Type B pancreatic cell (in vitro differentiated cells): ENCODE measurements around the gene GPAM. TPM values are rescaled to one million over a fixed set of nuclear protein-coding genes. Genes with fewer than 3 reads are reported as not detected.

Experiments used
- DNase-seq: peaks from one replicate; pipeline ENCODE4 v3.0.0; 2021; ENCODE audit warnings: mixed read lengths; ENCODE audit not compliant: unreplicated experiment; ENCODE audit errors: extremely low spot score
- H3K27ac Mint-ChIP-seq: 2 replicates; pipeline ENCODE4 v1.8.0; 2021; ENCODE audit warnings: mild to moderate bottlenecking, mixed read lengths
- H3K27me3 Mint-ChIP-seq: 2 replicates; pipeline ENCODE4 v1.8.0; 2021; ENCODE audit warnings: mixed read lengths
- H3K36me3 Mint-ChIP-seq: 2 replicates; pipeline ENCODE4 v1.8.0; 2021; ENCODE audit warnings: mixed read lengths
- H3K4me1 Mint-ChIP-seq: one replicate; pipeline ENCODE4 v1.8.0; 2021; ENCODE audit warnings: mixed read lengths; ENCODE audit not compliant: unreplicated experiment
- H3K4me3 Mint-ChIP-seq: 2 replicates; pipeline ENCODE4 v1.8.0; 2021; ENCODE audit warnings: mild to moderate bottlenecking, mixed read lengths
- H3K9me3 Mint-ChIP-seq: 2 replicates; pipeline ENCODE4 v1.8.0; 2021; ENCODE audit warnings: mixed read lengths
- CTCF ChIP-seq: fragments of 200-600 bp; sonication (generic); conservative IDR thresholded peaks from 2 replicates; pipeline ENCODE4 v1.5.0; 2021; ENCODE audit warnings: antibody characterized with exemption, mild to moderate bottlenecking
- total RNA-seq: library from RNA; stranded (reverse); gene quantifications from 2 replicates; pipeline ENCODE4 v1.2.1, GENCODE V29; 2021; ENCODE audit warnings: low replicate concordance

GPAM gene
- total RNA-seq, 1 donor from 2014 or later = 24.1 TPM

DNA sequence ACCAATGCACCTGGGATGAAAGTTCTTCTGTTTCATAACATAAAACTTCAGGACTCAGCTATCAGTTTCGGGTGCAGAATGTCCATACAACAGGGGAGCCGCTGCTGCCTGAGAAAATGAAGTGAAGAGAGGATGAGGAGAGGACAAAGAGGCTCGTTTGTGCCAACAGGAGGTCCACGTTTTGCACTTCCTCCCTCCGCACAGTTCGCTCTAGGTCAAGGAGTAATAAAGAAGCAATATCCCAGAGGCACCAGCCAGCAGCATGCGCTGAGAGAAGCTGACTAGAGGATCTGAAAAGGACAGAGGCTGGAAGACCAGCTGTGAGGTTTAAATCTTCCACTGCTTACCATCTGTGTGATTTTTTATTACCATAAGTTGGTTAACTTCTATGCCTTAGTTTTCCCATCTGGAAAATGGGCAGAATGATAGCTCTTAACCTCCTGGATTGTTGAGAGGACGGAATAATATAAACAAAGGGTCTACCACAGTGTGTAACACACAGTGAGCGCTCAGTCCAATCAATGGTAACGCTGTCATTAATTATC, 709 bp downstream of the GPAM start:
- Mint-ChIP-seq H3K27me3 (no peaks in the 10 kb centered on the region), H3K4me3 (peak overlapping the region; percentile 92), H3K36me3 (peaks cover 3% of the 10 kb centered on the region), H3K9me3 (no peaks in the 10 kb centered on the region), H3K4me1 (peaks cover 13% of the 10 kb centered on the region), H3K27ac (peak overlapping the region; percentile 98)
- TF ChIP-seq CTCF = no peak
- DNase-seq = no peak

DNA sequence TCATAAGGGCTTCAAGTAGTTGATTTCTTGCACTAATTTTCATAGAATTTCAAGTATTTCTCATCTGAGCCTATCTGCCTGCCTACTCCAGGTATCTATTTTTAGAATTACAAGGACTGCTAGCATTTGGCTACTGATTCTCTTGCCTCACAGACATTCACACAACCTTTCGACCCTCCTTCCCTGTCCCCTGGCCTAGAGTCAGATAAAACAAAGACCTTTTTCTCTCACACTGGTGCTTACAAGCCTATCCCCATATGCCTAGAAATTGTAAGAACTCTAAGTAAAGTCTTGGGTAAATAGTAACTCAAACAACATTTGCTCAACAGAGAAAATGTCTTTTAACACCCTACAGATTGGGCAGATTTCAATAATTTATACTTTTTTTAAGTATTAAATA, 6.3 kb downstream of the GPAM start:
- Mint-ChIP-seq H3K4me1 (no peaks in the 10 kb centered on the region), H3K27ac (no peak overlapping the region), H3K36me3 (peaks cover 8% of the 10 kb centered on the region), H3K4me3 (no peak overlapping the region), H3K9me3 (no peaks in the 10 kb centered on the region), H3K27me3 (no peaks in the 10 kb centered on the region)
- DNase-seq = no peak
- no peak for TF ChIP-seq CTCF

DNA sequence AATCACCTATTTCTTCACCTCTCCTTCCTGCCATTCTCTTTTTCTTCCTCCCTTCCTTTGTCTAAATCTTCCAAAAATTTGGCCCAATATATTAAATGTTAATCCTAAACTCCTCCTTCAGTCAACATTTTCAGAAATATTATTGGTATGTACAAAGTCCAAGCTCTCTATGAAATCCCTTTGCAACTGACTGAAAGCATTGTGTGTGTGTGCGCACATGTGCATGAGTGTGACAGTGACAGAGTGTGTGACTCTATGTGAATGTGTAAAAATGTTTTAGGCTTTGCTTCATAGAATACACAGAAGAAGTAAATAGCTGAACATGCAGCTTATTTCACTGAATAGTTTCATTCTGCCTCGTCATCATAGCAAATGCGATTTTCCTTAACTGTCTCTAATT, 7.0 kb downstream of the GPAM start:
- TF ChIP-seq CTCF = no peak
- H3K9me3 Mint-ChIP-seq = no peaks in the 10 kb centered on the region
- H3K4me1 Mint-ChIP-seq = no peaks in the 10 kb centered on the region
- H3K27ac Mint-ChIP-seq = no peak overlapping the region
- H3K4me3 Mint-ChIP-seq = no peak overlapping the region
- peaks cover 8% of the 10 kb centered on the region for H3K36me3 Mint-ChIP-seq
- DNase-seq = no peak
- no peaks in the 10 kb centered on the region for H3K27me3 Mint-ChIP-seq

DNA sequence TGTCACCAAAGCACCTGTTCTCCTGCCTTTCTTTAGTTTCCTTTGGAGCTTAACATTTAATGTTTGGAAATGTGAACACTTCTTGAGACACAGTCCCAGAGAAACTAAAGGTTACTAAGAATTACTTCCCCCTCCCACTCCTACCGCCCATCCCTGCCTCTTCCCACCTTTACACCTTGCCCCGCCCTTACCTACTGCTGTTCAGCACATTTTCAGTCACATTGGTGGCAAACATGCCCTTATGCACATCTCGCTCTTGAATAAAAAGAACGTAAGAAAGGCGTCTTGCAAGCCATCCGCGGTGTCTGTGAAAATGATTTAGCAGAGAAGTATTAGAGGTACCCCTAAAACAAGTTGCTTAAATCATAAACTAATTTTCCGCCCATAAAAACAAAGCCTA, 8.2 kb downstream of the GPAM start:
- Mint-ChIP-seq H3K36me3 (peaks cover 8% of the 10 kb centered on the region), H3K4me3 (no peak overlapping the region), H3K4me1 (no peaks in the 10 kb centered on the region), H3K27me3 (no peaks in the 10 kb centered on the region), H3K27ac (no peak overlapping the region), H3K9me3 (no peaks in the 10 kb centered on the region)
- no peak for TF ChIP-seq CTCF
- no peak for DNase-seq

DNA sequence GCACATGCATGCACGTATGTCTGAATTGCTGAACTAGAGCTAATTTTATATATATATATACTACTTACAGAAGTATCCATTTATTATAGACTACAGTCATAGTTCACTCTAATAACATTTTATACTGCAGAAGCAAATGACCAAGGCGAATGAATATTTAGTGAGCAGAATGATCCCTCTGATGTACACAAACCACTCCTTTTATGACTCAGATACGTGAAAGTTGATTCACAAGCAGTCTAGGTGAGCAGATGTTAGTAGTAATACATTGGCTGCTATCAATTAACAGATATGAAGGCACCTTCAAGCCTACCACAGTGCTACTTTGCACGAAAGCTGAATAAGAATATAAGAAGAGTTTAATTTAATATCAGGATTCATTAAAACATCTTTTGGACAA, 10.4 kb downstream of the GPAM start:
- no peaks in the 10 kb centered on the region for H3K4me1 Mint-ChIP-seq
- no peak overlapping the region for H3K4me3 Mint-ChIP-seq
- H3K36me3 Mint-ChIP-seq = peaks cover 11% of the 10 kb centered on the region
- H3K9me3 Mint-ChIP-seq = no peaks in the 10 kb centered on the region
- H3K27me3 Mint-ChIP-seq = no peaks in the 10 kb centered on the region
- no peak for DNase-seq
- no peak for TF ChIP-seq CTCF
- no peak overlapping the region for H3K27ac Mint-ChIP-seq

GRCh38 chr10:112168733-112169132, 14.8 kb downstream of the GPAM start:
- H3K27ac Mint-ChIP-seq = no peak overlapping the region
- no peaks in the 10 kb centered on the region for H3K9me3 Mint-ChIP-seq

More at GRCh38 chr10:112168733-112169132, 14.8 kb downstream of the GPAM start:
- no peaks in the 10 kb centered on the region for H3K27me3 Mint-ChIP-seq
- TF ChIP-seq CTCF = no peak
- no peaks in the 10 kb centered on the region for H3K4me1 Mint-ChIP-seq
- H3K4me3 Mint-ChIP-seq = no peak overlapping the region
- no peak for DNase-seq
- H3K36me3 Mint-ChIP-seq = peaks cover 11% of the 10 kb centered on the region
